ENCODE data around the gene CDC25B.
A peak's percentile ranks its signal among the peaks of the same experiment; 100 is the strongest.
"Not testable (repeated sequence)": the region's sequence is repeated elsewhere in the genome, so short reads cannot be mapped to it uniquely, and the experiment has no call there.

The CDC25B gene

DNA sequence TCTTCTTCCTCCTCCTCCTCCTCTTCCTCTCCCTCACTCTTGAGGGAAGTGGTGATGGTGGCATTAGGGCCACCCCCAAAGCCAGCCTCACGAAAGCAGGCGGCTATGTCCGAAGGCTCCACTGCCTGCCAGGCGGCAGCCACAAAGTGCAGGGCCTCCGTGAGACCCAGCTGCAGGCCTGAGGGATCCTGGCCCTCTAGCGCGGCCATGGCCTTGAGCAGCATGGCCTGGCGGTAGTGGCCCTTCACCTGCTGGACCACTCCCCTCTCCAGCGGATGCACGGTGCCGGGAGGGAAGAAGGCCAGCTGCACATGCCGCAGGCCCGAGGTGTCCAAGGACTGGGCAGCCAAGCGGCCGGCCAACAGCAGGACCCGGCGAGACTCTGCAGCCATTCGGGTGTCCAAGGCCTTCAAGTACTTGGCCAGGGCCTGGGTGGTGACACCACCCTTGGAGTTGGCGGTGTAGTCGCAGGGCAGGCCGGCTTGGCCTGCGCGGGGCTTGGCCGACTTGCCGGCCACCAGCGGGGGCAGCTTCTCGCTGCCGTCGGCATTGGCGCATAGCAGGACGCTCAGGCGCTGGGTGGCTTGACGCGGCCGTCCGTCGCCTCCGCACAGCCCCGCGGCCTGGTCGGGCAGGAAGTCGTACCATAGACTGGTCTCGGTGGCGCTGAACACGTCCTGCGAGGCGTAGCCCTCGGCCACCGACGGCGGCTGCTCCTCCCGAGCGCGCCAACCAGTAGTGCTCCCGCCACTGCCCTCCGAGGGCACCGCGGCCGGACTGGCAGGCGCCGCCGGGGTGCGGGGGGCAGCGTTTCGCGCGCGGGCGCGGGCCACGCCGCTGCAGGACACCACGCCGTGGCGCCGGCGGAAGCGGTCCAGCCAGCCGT, 10.6 kb upstream of the CDC25B start:
- DNase-seq (ENCODE audit: low read depth in 2 of 2), result no peak

DNA sequence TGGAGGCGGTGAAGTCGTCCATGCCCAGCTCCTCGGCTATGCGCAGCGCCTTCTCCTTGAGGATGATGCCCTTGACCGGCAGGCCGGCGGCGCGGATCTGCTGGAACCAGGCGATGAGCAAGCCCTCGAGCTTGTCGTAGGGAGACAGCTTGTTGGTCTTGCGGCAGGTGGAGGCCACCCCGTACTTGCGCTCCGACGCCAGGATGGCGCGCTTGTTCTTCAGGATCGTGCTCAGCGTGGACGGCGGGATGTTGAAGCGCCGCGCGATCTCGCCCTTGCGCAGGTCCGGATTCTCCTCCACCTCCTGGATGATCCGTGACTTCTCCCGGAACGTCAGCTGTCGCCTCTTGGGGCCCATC, 10.0 kb upstream of the CDC25B start:
- no peak for DNase-seq (ENCODE audit: low read depth in 2 of 2)

- DNase-seq (ENCODE audit: low read depth in 2 of 2), result peak; percentile 87 to 89
Observed at GRCh38 chr20:3786665-3787323, 9.3 kb upstream of the CDC25B start, which contains the start of gene CENPB. TSS of gene CENPB (minus strand) at chr20:3786740. CDS start at chr20:3786483, 257 bp downstream.

GRCh38 chr20:3787324-3788014, 8.6 kb upstream of the CDC25B start:
- DNase-seq (ENCODE audit: low read depth in 2 of 2), result no peak

DNA sequence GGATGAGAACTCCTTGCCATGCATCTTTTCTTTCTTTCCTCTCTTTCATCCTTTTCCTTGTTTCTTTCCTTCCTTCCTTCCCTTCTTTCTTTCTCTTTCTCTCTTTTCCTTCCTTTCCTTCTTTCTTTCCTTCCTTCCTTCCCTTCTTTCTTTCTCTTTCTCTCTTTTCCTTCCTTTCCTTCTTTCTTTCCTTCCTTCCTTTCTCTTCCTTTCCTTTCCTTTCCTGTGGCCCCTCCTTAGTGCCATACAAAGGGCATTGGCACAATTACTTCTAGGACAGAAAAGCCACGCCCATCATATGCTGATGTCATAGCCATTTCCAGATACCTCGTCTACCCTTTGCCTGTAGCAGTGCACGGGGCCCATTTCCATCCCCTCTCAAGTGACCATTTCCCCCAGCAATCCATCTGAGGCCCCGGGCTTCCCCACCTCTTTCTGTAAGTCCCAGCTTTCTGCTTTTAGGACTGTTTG, 7.4 kb upstream of the CDC25B start:
- DNase-seq (ENCODE audit: low read depth in 2 of 2), result no peak

GRCh38 chr20:3789201-3789600, 6.9 kb upstream of the CDC25B start:
- not testable (repeated sequence) for DNase-seq (ENCODE audit: low read depth in 2 of 2)

- not testable (repeated sequence) for DNase-seq (ENCODE audit: low read depth in 2 of 2)
Observed at GRCh38 chr20:3794168-3794567, 1.9 kb upstream of the CDC25B start.

DNA sequence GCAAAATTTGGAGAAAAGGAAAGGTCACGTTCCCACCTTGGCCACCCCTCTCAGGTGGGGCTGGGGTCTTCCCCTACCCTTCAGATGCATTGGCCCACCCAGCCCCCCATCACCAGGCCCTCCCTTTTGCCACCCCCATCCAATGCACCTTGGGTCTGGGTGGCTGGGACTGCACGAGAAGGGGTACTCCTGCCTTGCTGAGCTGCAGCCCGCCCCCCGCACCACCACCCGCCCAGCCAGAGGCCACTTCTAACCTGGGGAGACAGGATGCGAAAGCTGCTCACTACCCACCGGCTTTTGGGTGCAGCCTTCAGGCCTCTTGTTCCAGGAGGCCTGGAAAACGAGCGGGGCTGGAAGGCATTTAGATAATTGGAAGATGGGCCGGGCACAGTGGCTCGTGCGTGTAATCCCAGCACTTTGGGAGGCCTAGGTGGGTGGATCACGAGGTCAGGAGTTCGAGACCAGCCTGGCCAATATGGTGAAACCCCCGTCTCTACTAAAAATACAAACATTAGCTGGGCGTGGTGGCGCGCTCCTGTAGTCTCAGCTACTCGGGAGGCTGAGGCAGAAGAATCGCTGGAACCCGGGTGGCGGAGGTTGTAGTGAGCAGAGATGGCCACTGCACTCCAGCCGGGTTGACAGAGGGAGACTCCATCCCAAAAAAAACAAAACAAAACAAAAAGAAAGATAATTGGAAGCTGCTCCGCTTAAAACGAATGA, 1.2 kb upstream of the CDC25B start:
- no peak for DNase-seq (ENCODE audit: low read depth in 2 of 2)

DNA sequence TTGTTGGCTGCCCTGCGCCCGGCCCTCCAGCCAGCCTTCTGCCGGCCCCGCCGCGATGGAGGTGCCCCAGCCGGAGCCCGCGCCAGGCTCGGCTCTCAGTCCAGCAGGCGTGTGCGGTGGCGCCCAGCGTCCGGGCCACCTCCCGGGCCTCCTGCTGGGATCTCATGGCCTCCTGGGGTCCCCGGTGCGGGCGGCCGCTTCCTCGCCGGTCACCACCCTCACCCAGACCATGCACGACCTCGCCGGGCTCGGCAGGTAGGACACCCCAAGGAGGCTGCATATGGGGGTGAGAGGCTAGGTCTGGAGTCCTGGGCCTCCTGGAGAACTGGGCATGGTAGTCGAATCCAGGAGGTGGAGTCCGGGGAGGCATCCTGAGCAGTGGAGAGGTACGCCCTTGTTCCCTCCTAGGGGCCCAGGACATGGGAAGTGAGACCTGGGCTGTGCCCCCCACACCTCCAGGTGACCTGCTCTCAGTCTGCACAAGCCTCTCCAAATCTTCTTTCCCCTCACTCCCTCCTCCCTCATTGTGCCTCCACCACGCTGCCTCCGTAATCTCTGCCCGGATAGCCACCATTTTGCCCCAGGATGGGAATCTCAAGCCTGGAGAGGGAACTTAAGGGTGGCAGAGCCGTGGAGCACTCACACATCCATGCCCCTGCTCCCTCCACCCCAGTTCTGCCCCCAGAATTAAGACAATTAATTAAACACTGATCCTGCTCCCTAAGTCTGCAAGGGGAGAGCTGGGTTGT, 541 bp downstream of the CDC25B start:
- DNase-seq (ENCODE audit: low read depth in 2 of 2), result no peak

DNA sequence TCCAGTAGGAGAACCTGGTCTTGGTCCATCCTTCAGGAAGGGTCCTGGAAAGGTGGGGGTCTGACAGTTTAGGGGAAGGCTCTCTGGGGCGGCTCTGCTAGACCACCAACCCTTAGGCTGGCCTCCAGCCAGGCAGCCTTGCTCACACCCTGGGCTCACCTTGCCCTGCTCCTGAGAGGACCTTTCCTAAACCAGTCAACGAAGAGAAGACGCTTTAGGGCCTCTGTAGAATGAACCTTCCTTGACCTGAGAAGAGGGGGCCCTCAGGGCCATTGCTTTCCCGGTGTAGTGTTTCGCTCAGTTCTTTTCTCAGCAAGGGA, 1.1 kb downstream of the CDC25B start:
- DNase-seq (ENCODE audit: low read depth in 2 of 2), result no peak

- no peak for DNase-seq (ENCODE audit: low read depth in 2 of 2)
Observed at GRCh38 chr20:3797592-3798372, 1.7 kb downstream of the CDC25B start.

GRCh38 chr20:3798373-3798768, 2.3 kb downstream of the CDC25B start:
- no peak for DNase-seq (ENCODE audit: low read depth in 2 of 2)

DNA sequence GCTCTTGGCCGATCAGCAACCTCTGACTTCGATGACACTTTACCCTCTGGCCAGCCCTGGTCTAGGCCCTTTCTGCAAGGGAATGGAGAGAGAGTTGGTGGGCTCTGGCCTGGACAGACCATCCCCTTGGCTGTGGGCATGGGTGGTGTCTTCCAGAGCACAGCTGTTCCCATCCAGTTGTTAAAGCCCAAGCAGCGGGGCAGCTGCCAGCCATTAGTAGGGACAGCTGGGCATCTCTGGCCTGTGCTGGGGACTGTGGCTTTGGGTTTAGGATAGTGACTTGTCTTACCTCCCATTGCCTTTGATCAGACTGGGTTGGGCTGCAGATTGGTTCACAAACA, 2.8 kb downstream of the CDC25B start:
- DNase-seq (ENCODE audit: low read depth in 2 of 2), result no peak

GRCh38 chr20:3800256-3800877, 4.3 kb downstream of the CDC25B start:
- no peak for DNase-seq (ENCODE audit: low read depth in 2 of 2)

DNA sequence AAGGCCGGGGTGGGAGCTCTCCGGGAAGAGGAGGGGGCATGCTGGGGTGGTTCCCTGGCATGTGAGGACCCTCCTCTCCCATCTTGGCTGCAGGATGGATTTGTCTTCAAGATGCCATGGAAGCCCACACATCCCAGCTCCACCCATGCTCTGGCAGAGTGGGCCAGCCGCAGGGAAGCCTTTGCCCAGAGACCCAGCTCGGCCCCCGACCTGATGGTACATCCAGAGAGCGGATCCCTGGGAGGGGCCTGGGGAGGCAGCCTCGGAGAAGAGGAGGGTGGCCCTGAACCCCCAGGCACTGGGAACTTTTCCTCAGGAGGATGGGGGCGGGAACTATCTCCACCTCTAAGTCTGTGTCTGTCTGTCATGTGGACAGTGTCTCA, 4.8 kb downstream of the CDC25B start:
- DNase-seq (ENCODE audit: low read depth in 2 of 2), result no peak

DNA sequence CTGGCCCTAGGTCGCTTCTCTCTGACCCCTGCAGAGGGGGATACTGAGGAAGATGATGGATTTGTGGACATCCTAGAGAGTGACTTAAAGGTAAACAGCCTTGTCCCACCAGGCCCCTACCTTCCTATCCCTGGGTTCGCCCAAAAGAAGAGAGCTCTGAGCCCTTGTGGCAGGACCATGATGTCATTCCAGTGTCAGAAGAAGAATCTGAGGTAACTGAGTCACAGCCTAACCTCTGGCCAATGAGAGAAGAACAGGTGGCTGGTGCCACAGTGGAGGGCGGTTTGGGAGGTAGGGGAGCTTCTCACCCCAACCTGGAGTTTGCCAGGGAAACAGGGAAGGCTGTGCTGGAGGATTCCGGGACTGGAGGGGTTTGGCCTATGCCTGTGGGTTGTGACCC, 5.2 kb downstream of the CDC25B start:
- DNase-seq (ENCODE audit: low read depth in 2 of 2), result no peak

DNA sequence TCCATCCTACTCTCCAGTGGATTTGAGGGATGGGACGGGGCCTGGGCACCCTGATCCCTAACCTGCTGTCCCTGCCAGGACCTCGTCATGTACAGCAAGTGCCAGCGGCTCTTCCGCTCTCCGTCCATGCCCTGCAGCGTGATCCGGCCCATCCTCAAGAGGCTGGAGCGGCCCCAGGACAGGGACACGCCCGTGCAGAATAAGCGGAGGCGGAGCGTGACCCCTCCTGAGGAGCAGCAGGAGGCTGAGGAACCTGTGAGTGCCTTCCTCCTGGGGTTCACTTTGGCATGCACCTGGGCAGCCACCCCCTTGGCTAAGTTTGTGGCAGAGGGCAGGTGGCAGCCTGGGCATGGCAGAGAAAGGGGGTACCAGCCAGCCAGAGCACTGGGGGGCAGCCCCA, 5.7 kb downstream of the CDC25B start:
- DNase-seq (ENCODE audit: low read depth in 2 of 2), result no peak

GRCh38 chr20:3802524-3803239, 6.6 kb downstream of the CDC25B start:
- no peak for DNase-seq (ENCODE audit: low read depth in 2 of 2)

DNA sequence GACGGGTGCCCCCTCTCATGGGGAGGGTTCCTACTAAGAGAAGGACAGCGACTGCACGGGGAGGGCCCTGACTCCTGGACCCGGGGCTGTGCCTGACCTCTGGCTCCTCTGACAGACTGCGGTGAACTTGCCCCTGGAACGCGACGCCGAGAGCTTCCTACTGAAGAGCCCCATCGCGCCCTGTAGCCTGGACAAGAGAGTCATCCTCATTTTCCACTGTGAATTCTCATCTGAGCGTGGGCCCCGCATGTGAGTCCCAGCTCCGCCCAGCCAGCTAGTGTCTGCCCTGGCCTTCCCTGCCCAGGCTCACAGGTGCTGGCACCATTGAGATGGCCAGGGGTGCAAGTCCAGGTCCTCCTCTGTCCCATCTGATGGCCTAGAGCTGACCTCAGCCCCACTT, 7.2 kb downstream of the CDC25B start:
- DNase-seq (ENCODE audit: low read depth in 2 of 2), result no peak

- no peak for DNase-seq (ENCODE audit: low read depth in 2 of 2)
Observed at GRCh38 chr20:3803854-3804253, 7.7 kb downstream of the CDC25B start.
